ENCODE data around the gene EDEM2. TPM values are rescaled to one million over a fixed set of nuclear protein-coding genes. Genes with fewer than 3 reads are reported as not detected.

Gene EDEM2
- total and polyA plus RNA-seq, 2 of the 13 experiments (the other 11 are each of a cell fraction or from before 2014, with no cell fraction given): 33.1 to 46.9 TPM

- TF ChIP-seq ZBTB46 (CRISPR knock-in tag; IDR thresholded peaks at IDR 0.05; ENCODE audit: borderline replicate concordance): no peak; the same call in 1 of the 2 replicates
- TF ChIP-seq MED1 (CRISPR knock-in tag; IDR thresholded peaks at IDR 0.05): peak; percentile 79
- peak; percentile 99 for TF ChIP-seq SMYD3 (CRISPR knock-in tag; IDR thresholded peaks at IDR 0.05)
- no peak for TF ChIP-seq CSRNP2 (CRISPR knock-in tag; conservative IDR thresholded peaks at IDR 0.05; ENCODE audit: low read depth)
- TF ChIP-seq KAT2B (IDR thresholded peaks at IDR 0.05; ENCODE audit: borderline replicate concordance, low read depth, low read length): no peak
- TF ChIP-seq SOX5 (CRISPR knock-in tag; IDR thresholded peaks at IDR 0.05; ENCODE audit: borderline replicate concordance): peak; percentile 68; the same call in 1 of the 2 replicates
- peak; percentile 73 for TF ChIP-seq TBL1XR1 (IDR thresholded peaks at IDR 0.05; ENCODE audit: borderline replicate concordance, low read length, partially characterized antibody)
- no peak for TF ChIP-seq SRSF9 (IDR thresholded peaks at IDR 0.05; ENCODE audit: borderline replicate concordance, insufficient read depth, low read depth, low read length, poor library complexity, severe bottlenecking)
- TF ChIP-seq ZFP36L2 (CRISPR knock-in tag; IDR thresholded peaks at IDR 0.05): no peak
- TF ChIP-seq FOXP4 (CRISPR knock-in tag; IDR thresholded peaks at IDR 0.05): peak; percentile 75
- peak; percentile 97 for TF ChIP-seq ZNF816 (CRISPR knock-in tag; IDR thresholded peaks at IDR 0.05; ENCODE audit: borderline replicate concordance)
- TF ChIP-seq ZNF773 (CRISPR knock-in tag; IDR thresholded peaks at IDR 0.05; ENCODE audit: borderline replicate concordance): no peak; the same call in none of the 2 replicates
- 0 out of 2 replicates have a peak, but pooled peaks have one; percentile 83 for TF ChIP-seq KDM4B (CRISPR knock-in tag; IDR thresholded peaks at IDR 0.05)
- no peak for TF ChIP-seq ZNF382 (CRISPR knock-in tag; IDR thresholded peaks at IDR 0.05; ENCODE audit: borderline replicate concordance)
- peak; percentile 95; the same call in 1 of the 2 replicates for TF ChIP-seq STAT6 (CRISPR knock-in tag; IDR thresholded peaks at IDR 0.05; ENCODE audit: borderline replicate concordance)
- TF ChIP-seq ZNF432 (CRISPR knock-in tag; IDR thresholded peaks at IDR 0.05; ENCODE audit: borderline replicate concordance): no peak
- peak; percentile 92 for TF ChIP-seq ZNF441 (CRISPR knock-in tag; IDR thresholded peaks at IDR 0.05; ENCODE audit: borderline replicate concordance)
- peak; percentile 91 for TF ChIP-seq ZNF800 (CRISPR knock-in tag; IDR thresholded peaks at IDR 0.05)
Observed at GRCh38 chr20:35092524-35093266, 54.4 kb downstream of the EDEM2 start, which contains the start of gene TRPC4AP (continued).

All from HepG2 (cell line).